Peyer's patch (tissue), 4 donors: ENCODE data around the gene BEX1.

Source experiments
- CTCF ChIP-seq, 6 experiments: fragments of 450-650 bp in 4 of 6; fragments of 200-600 bp in 2 of 6; sonication (generic) in 1 of 6; IDR thresholded peaks; one replicate each; pipeline ENCODE4 v1.5.1; 2017 to 2019; ENCODE audit warnings: antibody characterized with exemption in 6 of 6, mild to moderate bottlenecking in 3 of 6, moderate library complexity in 1 of 6
- POLR2A ChIP-seq, 2 donors: fragments of 450-650 bp; IDR thresholded peaks; one replicate each; pipeline ENCODE4 v1.5.1; 2017; ENCODE audit warnings: antibody characterized with exemption in 2 of 2, mild to moderate bottlenecking in 2 of 2, moderate library complexity in 2 of 2

DNA sequence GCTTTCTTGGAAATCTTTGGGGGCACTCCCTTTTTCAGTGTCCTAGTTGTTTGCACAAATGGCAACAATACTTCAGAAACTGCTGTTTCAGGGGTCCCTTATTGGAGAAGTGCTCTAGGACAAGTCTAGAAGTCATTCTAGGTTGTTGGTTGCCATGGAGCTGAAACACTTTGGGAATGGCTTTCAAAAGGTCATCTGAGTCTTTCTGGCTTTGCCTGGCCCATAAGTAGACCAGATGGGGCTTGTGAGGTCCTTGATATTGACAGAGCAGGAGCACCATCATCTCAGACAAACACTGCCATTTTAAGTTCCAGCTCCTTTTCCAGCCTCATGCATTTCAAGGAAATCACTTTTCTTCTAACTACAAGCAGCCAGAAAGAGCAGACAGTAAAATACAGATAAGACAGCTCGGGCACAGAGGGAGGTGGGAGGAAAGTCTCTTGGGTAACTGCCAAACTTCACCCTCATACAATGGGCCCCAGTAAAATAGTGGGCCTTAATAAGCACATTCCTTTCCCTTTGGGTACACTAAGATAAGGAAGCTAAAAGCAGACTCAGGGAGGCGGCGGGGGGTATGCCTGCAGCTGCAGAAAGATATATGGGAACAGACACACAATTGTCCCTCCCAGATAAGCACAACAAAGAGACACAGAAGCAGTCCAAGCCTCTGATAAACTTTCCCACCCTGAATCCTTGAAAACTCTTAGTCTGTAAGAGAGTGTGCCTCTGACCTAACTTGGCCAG, 37.5 kb upstream of the BEX1 start:
- no peak for TF ChIP-seq POLR2A (IDR thresholded peaks at IDR 0.05)
- TF ChIP-seq CTCF (IDR thresholded peaks at IDR 0.05) = no peak
